GM10266 (cell line): Measurements from ENCODE around the gene DGKD.
A peak's percentile ranks its signal among the peaks of the same experiment; 100 is the strongest.

Experiments used
- DNase-seq: peaks from one replicate; pipeline ENCODE4 v3.0.0; 2012; ENCODE audit errors: extremely low spot score
- TF ChIP-seq, protein P1 (sequence below): IDR thresholded peaks from 2 replicates; pipeline ENCODE4 v1.5.1; 2012; ENCODE audit warnings: mild to moderate bottlenecking, low read depth; ENCODE audit not compliant: control insufficient read depth, insufficient read depth; ENCODE audit errors: missing control alignments

Gene DGKD, protein sequence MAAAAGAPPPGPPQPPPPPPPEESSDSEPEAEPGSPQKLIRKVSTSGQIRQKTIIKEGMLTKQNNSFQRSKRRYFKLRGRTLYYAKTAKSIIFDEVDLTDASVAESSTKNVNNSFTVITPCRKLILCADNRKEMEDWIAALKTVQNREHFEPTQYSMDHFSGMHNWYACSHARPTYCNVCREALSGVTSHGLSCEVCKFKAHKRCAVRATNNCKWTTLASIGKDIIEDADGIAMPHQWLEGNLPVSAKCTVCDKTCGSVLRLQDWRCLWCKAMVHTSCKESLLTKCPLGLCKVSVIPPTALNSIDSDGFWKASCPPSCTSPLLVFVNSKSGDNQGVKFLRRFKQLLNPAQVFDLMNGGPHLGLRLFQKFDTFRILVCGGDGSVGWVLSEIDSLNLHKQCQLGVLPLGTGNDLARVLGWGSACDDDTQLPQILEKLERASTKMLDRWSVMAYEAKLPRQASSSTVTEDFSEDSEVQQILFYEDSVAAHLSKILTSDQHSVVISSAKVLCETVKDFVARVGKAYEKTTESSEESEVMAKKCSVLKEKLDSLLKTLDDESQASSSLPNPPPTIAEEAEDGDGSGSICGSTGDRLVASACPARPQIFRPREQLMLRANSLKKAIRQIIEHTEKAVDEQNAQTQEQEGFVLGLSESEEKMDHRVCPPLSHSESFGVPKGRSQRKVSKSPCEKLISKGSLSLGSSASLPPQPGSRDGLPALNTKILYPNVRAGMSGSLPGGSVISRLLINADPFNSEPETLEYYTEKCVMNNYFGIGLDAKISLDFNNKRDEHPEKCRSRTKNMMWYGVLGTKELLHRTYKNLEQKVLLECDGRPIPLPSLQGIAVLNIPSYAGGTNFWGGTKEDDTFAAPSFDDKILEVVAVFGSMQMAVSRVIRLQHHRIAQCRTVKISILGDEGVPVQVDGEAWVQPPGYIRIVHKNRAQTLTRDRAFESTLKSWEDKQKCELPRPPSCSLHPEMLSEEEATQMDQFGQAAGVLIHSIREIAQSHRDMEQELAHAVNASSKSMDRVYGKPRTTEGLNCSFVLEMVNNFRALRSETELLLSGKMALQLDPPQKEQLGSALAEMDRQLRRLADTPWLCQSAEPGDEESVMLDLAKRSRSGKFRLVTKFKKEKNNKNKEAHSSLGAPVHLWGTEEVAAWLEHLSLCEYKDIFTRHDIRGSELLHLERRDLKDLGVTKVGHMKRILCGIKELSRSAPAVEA

DNA sequence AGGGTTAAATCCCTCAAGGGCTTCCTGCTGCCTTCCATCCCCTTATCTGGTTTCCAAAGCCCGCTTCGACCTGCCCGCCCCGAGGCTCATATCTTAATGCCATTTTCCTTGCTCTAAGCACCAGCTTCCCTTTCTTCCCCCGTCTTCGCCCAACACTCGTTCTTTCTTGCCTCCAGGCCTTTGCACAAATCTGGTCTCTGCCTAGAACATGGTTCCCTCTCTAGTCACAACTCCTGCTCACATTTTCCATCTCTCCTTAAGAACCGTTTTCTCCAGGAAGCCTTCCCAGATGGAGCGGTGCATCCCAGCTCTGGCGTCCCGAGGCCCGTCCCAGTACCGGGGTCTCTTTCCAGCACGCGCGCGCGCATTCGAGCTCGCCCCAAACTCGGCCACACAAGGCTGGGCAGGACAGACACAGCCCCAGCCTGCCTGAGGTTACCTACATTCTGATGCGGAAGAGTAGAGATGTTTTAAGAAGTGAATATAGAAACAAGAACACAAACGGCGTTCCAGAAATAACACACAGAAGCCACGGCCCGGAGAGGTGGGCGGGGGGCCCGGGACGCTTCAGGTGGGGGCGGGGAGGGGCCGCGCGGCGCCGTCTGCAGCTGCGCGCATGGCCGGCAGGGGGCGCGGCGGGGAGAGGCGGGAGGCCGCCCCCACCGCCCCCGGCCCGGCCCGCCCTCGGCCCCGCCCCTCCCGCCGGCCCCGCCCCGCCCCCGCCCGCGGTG is at the start of gene DGKD:
TSS of gene DGKD (plus strand) at position 726 of the 731 bp plus-strand sequence. CDS start 25 bp downstream, outside the sequence.
- TF ChIP-seq, protein P1, sequence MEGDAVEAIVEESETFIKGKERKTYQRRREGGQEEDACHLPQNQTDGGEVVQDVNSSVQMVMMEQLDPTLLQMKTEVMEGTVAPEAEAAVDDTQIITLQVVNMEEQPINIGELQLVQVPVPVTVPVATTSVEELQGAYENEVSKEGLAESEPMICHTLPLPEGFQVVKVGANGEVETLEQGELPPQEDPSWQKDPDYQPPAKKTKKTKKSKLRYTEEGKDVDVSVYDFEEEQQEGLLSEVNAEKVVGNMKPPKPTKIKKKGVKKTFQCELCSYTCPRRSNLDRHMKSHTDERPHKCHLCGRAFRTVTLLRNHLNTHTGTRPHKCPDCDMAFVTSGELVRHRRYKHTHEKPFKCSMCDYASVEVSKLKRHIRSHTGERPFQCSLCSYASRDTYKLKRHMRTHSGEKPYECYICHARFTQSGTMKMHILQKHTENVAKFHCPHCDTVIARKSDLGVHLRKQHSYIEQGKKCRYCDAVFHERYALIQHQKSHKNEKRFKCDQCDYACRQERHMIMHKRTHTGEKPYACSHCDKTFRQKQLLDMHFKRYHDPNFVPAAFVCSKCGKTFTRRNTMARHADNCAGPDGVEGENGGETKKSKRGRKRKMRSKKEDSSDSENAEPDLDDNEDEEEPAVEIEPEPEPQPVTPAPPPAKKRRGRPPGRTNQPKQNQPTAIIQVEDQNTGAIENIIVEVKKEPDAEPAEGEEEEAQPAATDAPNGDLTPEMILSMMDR: peak; percentile 59
- peak; percentile 97 for DNase-seq

DNA sequence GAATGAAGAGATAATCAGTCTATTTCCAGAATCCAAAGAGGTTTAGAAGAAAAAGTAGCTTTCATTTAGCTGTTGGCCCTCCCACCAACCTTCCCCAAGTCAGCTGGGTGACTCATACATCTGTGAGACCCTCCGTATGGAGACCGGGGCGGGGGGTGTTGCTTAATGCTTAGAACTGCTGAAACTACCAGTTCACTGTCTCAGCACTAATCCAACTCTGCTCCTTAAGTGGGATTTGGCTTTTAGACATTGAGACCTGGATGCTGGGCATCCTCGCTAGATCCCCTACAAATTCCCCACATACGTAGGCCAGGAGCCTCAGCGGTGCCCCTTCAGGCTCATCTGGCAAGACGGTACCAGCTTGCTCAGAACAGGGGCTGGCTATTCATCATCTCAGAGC is 46.7 kb upstream of the DGKD start, which contains the start of gene SAG:
TSS of gene SAG (plus strand) at position 252 of the 400 bp plus-strand sequence. CDS start 1,374 bp downstream, outside the sequence.
- TF ChIP-seq, protein P1: no peak

DNA sequence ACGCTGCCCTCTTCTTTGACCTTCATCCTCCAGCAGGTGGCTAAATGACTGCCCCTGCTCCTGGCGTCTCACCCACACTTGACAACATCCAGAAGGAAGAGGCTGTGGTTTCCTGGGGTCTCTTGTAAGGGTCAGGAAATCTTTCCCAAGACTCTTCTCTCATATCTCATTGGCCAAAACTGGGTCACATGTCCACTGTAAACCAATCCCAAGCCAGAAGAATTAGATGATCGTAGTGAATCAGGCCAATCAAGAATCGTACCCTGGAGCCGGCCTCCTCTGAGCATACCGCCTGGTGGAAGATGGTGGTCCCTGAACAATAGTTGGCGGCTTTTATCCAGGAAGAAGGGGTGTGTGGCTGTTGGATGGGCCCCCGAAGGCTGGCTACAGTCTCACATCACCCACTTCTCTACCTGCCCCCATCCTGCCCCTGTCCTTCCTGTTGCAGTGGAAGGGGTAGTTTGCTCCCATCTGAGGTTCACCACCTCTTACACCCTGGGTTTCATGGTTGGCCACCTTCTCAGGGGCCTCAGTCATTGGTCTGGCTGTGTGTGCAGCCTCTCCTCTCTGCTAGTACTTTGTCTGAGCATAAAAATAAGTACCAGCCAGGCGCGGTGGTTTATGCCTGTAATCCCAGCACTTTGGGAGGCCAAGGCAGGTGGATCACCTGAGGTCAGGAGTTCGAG is 42.9 kb upstream of the DGKD start:
- DNase-seq: no peak
- TF ChIP-seq, protein P1: no peak

More for the DNA sequence above, 46.7 kb upstream of the DGKD start, which contains the start of gene SAG:
- DNase-seq: no peak

DNA sequence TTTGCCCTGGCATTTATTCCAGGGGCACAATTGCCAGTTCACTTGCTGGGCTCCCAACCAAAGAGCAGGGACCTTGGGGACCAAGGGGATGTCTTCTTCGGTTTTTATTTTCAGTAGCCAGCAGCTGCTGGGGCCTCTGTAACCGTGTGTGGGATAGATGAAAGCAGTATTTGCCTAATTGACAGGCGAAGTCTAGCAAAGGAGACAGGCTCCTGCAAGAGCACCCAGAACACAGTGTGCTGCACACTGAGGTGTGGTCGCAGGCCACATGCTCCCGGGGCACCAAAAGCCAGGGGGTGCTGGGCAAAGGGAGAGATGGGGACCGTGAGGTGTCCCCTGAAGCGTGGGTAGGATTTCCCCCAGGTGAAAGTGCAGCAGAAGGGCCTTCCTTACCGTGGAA is 41.4 kb upstream of the DGKD start:
- TF ChIP-seq, protein P1: no peak
- DNase-seq: peak; percentile 33

DNA sequence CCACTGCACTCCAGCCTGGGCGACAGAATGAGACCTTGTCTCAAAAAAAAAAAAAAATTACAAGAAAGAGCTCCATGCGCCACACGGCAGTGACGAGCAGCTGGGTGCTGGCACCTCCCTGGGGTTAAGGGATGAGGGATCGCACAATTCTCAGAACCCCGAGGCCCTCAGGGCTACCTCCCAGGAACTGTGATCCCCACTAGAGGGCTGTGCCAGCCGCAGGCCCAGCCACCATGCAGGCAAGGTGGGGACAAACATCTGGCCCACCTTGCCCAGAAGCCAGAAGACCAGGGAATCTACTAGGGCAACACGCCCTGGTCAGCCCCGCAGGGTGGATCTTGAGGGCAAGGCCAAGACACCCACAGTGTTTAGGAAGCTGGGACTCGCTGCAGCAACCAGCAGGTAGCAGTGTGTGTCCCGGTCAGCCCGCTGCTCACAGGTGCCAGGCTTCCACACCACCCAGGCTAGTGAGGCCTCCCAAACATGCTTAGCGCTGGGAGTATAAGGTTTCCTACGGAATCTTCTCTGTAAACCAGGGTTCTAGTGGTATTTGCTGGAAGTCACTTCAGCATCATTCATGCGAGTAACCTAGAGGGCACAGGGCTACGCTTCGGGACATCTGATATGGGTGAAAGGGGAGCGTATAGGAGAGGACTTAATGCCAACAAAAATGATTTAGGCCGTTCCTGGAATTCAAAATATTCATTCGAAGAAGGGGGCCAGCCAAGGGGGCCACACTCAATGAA is 39.9 kb upstream of the DGKD start:
- TF ChIP-seq, protein P1: no peak
- no peak for DNase-seq
